Measurements from ENCODE around the gene UBE2D2. TPM values are rescaled to one million over a fixed set of nuclear protein-coding genes. Genes with fewer than 3 reads are reported as not detected.

Gene UBE2D2
- total RNA-seq, 6 experiments from 2014 or later: 38.3 to 68.3 (median 53.1) TPM

DNA sequence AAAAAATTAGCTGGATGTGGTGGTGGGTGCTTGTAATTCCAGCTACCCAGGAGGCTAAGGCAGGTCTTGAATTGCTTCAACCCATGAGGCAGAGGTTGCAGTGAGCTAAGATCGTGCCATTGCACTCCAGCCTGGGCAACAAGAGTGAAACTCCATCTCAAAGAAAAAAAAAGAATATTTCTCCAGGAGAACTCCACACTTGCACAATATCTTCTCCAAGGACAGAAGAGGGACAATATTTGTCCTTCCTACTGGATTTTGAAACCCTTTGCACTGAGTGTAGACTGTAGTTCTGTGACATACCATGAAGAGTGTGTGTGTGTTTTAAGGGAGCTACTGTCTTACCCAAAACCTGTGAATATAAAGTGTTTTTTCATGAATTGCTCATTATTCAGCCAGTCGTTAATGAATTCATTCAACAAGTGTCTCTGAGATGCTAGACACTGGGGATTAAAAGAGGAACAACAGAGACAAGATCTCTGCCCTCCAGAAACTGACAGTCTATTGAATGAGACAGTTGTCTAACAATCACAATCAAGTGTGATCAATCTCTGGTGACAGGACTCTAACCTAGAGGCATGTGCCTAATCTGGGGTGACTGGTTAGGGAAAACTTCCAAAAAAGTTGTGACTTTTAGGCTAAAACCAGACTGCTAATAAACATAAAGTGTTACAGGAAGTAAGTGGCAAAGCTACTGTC, 9.8 kb upstream of the UBE2D2 start:
- Histone ChIP-seq H3K27ac (no peak overlapping the region), H3K27me3 (no peaks in the 10 kb centered on the region), H3K36me3 (no peaks in the 10 kb centered on the region), H3K9me3 (no peaks in the 10 kb centered on the region), H3K4me3 (no peak overlapping the region), H3K4me1 (peaks cover 0 to 5% (median 0%) of the 10 kb centered on the region in 4 donors)
- intact Hi-C loops (cut with DNase I): no loop called here
- 48% methylated on average over 2 of the region's 2 CpGs for WGBS (ENCODE audit: insufficient coverage, low coverage, low lambda C conversion rate, missing lambda C conversion rate)
- DNase-seq (no peak), ATAC-seq (no peak)
- TF ChIP-seq, protein P1, sequence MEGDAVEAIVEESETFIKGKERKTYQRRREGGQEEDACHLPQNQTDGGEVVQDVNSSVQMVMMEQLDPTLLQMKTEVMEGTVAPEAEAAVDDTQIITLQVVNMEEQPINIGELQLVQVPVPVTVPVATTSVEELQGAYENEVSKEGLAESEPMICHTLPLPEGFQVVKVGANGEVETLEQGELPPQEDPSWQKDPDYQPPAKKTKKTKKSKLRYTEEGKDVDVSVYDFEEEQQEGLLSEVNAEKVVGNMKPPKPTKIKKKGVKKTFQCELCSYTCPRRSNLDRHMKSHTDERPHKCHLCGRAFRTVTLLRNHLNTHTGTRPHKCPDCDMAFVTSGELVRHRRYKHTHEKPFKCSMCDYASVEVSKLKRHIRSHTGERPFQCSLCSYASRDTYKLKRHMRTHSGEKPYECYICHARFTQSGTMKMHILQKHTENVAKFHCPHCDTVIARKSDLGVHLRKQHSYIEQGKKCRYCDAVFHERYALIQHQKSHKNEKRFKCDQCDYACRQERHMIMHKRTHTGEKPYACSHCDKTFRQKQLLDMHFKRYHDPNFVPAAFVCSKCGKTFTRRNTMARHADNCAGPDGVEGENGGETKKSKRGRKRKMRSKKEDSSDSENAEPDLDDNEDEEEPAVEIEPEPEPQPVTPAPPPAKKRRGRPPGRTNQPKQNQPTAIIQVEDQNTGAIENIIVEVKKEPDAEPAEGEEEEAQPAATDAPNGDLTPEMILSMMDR (IDR thresholded peaks at IDR 0.05): no peak
- no peak for TF ChIP-seq POLR2A (IDR thresholded peaks at IDR 0.05)

DNA sequence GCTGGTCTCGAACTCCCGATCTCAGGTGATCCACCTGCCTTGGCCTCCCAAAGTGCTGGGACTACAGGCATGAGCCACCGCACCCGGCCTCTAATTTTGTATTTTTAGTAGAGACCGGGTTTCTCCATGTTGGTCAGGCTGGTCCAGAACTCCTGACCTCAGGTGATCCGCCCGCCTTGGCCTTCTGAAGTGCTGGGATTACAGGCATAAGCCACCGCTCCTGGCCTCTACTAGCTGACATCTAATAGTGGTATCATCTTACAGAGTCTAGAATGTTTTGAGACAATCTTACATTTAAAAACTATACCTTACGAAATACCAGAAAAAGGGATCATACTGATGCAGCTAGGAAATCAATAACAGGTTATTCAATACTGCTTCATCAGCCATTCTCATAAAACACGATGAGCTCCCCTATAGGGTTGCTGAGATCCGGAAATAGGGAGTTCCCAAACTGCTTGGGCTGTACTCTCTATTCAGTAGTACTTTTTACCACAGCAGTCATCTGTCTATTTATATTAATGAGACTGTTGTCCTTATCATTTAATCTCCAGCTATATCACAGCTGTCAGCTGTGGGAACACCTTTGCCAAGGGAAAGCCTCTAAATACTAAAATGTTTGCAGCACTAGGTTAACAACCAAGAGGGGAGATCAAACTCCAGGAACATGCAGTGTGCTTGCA, 8.1 kb upstream of the UBE2D2 start:
- H3K4me3 ChIP-seq: no peak overlapping the region

DNA sequence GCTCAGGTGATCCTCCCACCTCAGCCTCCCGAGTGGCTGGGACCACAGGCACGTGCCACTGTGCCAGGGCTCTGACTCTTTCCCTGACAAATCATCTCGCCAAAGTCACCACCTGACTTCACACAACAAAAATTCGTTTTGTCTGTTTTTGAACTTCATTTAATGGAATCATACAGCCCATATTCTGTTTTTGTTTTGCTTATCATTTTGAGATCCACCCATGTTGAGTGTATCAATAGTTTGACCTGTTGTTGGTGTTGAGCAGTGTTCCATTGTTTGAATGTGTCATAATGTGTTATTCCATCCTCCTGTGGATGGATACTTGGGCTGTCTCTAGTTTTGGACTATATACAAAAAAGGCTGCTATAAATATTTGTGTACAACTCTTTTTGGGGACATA, 6.9 kb upstream of the UBE2D2 start:
- no peak for TF ChIP-seq POLR2A (IDR thresholded peaks at IDR 0.05)
- TF ChIP-seq, protein P1 (IDR thresholded peaks at IDR 0.05): no peak
- WGBS (ENCODE audit: insufficient coverage, low coverage, low lambda C conversion rate, missing lambda C conversion rate): 62% methylated on average over 2 of the region's 4 CpGs
- Histone ChIP-seq H3K9me3 (no peaks in the 10 kb centered on the region), H3K27me3 (no peaks in the 10 kb centered on the region), H3K4me1 (peaks cover 0 to 5% (median 0%) of the 10 kb centered on the region in 4 donors), H3K36me3 (no peaks in the 10 kb centered on the region), H3K27ac (no peak overlapping the region), H3K4me3 (no peak overlapping the region)
- intact Hi-C loops (cut with DNase I): no loop called here
- no peak for ATAC-seq
- DNase-seq: no peak

More for the DNA sequence above, 8.1 kb upstream of the UBE2D2 start:
- 86% methylated on average over 8 of the region's 11 CpGs for WGBS (ENCODE audit: insufficient coverage, low coverage, low lambda C conversion rate, missing lambda C conversion rate)
- DNase-seq (no peak), ATAC-seq (no peak)
- Histone ChIP-seq H3K9me3 (no peaks in the 10 kb centered on the region), H3K36me3 (no peaks in the 10 kb centered on the region), H3K4me1 (peaks cover 0 to 5% (median 0%) of the 10 kb centered on the region in 4 donors), H3K27ac (no peak overlapping the region), H3K27me3 (no peaks in the 10 kb centered on the region)
- intact Hi-C loops (cut with DNase I): no loop called here
- TF ChIP-seq, protein P1 (IDR thresholded peaks at IDR 0.05): no peak
- no peak for TF ChIP-seq POLR2A (IDR thresholded peaks at IDR 0.05)

DNA sequence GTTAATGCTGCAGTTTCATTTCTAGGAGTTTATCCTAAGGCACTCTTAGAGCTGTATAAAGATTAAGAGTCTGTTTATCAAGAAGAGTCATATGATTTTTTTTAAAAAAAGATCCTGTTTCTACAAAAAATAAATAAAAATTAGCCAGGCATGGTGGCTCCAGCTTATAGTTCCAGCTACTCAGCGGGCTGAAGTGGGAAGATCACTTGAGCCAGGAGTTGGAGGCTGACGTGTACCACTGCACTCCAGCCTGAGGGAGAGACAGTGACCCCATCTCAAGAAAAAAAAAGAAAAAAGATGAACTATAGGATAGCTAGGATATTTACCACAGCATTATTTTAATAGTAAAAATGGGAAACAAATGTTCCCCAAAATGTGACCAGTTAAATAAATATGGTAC, 3.3 kb upstream of the UBE2D2 start:
- Histone ChIP-seq H3K27ac (no peak overlapping the region), H3K36me3 (no peaks in the 10 kb centered on the region), H3K4me3 (no peak overlapping the region), H3K27me3 (no peaks in the 10 kb centered on the region), H3K4me1 (peaks cover 0 to 5% (median 1%) of the 10 kb centered on the region in 4 donors), H3K9me3 (no peaks in the 10 kb centered on the region)
- DNase-seq (no peak), ATAC-seq (no peak)
- no peak for TF ChIP-seq POLR2A (IDR thresholded peaks at IDR 0.05)
- TF ChIP-seq, protein P1 (IDR thresholded peaks at IDR 0.05): no peak
- intact Hi-C loops (cut with DNase I): no loop called here
- 70% methylated on average over 2 of the region's 2 CpGs for WGBS (ENCODE audit: insufficient coverage, low coverage, low lambda C conversion rate, missing lambda C conversion rate)
